ENCODE data around the gene CEACAM7. TPM values are rescaled to one million over a fixed set of nuclear protein-coding genes. Genes with fewer than 3 reads are reported as not detected.

Gene CEACAM7
- total and polyA plus RNA-seq, 10 of the 15 experiments (the other 5 are each of a cell fraction or from before 2014, with no cell fraction given), result not detected

DNA sequence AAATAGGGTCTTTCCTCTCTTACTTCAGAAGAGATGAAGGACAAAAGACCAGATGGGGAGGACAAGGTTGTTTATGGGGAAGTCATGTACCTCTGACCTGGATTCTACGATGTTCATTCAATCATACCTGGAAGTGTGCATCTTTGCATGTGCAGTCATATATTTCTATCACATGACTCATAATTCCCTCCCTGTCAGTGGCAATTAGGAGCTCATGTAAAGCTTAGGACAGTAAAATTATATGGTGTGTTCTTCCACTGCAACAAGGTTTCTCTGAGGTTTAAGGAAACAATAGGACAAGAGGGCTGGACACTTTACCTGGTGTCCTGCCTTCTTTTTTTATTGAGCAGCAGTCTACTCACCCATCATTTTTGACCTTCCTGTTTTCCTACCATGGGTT lies 19.8 kb downstream of the CEACAM7 start (continued):
- TF ChIP-seq SRF (IDR thresholded peaks at IDR 0.05; ENCODE audit: low read depth in 2 of 2, low read length in 2 of 2), result no peak

DNA sequence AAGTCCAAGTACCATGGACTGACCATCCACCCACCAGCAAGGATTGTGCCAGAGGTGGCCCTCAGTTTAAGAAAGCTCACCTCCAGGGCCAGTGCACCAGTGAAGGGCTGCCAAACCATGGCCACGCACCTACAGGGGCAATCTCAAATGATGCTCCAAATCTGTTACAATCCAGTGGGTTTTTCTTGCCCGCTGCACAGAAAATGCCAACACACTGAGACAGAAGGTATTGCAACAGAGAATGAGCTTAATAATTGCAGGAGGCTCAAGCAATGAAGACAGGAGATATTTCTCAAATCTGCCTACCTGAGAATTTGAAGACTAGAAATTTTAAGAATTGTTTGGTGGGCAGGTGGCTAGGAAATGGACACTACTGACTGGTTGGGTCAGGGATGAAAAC lies 22.0 kb downstream of the CEACAM7 start:
- no peak for FAIRE-seq
- POLR2A ChIA-PET, result no interaction called here

GRCh38 chr19:41657157-41657556 lies 30.9 kb downstream of the CEACAM7 start:
- H2AFZ ChIP-seq (ENCODE audit: control insufficient read depth, low read depth, low read length), result peak overlapping the region; percentile 23; the same call in 1 of the 2 replicates
- 3% methylated on average over 2 of the region's 2 CpGs for WGBS (ENCODE audit: insufficient coverage, insufficient replicate concordance, low lambda C conversion rate, missing lambda C conversion rate)
- H4K20me1 ChIP-seq (ENCODE audit: control insufficient read depth, insufficient read depth), result no peaks in the 10 kb centered on the region
- ChIA-PET CTCF (interaction anchor here (0.7 to 2.4 kb wide), 4 partner anchors 10 to 138 kb away, joined by 3 to 12 read pairs (median 4); no protein-coding TSS in a partner anchor), POLR2A (no interaction called here), RAD21 (ENCODE audit: unreplicated experiment) (interaction anchor here (1.4 to 2.9 kb wide), 2 partner anchors 10 to 15 kb away, joined by 3 to 8 read pairs; no protein-coding TSS in a partner anchor), SMC1A (ENCODE audit: uncharacterized antibody, unreplicated experiment) (no interaction called here)
- in situ Hi-C loops (cut with MboI) (no loop called here), intact Hi-C loops (cut with micrococcal nuclease; ENCODE audit: unreplicated experiment) (no loop called here)
- no peaks in the 10 kb centered on the region for H3K36me3 ChIP-seq (ENCODE audit: control insufficient read depth in 2 of 2, insufficient read depth in 2 of 2, low read length in 1 of 2)
- H3K4me3 ChIP-seq, result no peak overlapping the region
- H3K4me2 ChIP-seq (ENCODE audit: control insufficient read depth, insufficient read depth), result no peak overlapping the region
- no peak for ATAC-seq
- no peak overlapping the region for H3K9ac ChIP-seq (ENCODE audit: control insufficient read depth, insufficient read depth, low read length)
- no peaks in the 10 kb centered on the region for H3K79me2 ChIP-seq (ENCODE audit: control insufficient read depth, insufficient read depth, low read length)
- H3K27me3 ChIP-seq (replicated peaks in 1 of 2; ENCODE audit: control insufficient read depth in 2 of 2, insufficient read depth in 2 of 2, low read length in 1 of 2), result no peaks in the 10 kb centered on the region
- no TSS peak for BruUV-seq (replicated peaks)
- FAIRE-seq, result no peak
- H3K9me3 ChIP-seq (replicated peaks; ENCODE audit: control insufficient read depth, insufficient read depth, low read length), result no peaks in the 10 kb centered on the region; the same call in 2 of the 3 replicates
- no peaks in the 10 kb centered on the region; the same call in 1 of the 2 replicates for H3K4me1 ChIP-seq (ENCODE audit: control insufficient read depth, insufficient read depth, low read length)
- no peak for DNase-seq (ENCODE audit: low read depth, low spot score)
- H3K27ac ChIP-seq (ENCODE audit: control insufficient read depth, insufficient read depth), result no peak overlapping the region
- TF ChIP-seq ATF7 (IDR thresholded peaks at IDR 0.05; ENCODE audit: low read depth), result no peak
- no peak for TF ChIP-seq ATF3 (IDR thresholded peaks at IDR 0.05; ENCODE audit: borderline replicate concordance, extremely low read depth, low read depth, low read length)
- no peak for TF ChIP-seq MEF2A (IDR thresholded peaks at IDR 0.05; ENCODE audit: insufficient read depth, low read depth, low read length)
- TF ChIP-seq EED (IDR thresholded peaks at IDR 0.05; ENCODE audit: low read depth), result no peak
- no peak for TF ChIP-seq MLLT1 (IDR thresholded peaks at IDR 0.05)
- TF ChIP-seq, protein P1, sequence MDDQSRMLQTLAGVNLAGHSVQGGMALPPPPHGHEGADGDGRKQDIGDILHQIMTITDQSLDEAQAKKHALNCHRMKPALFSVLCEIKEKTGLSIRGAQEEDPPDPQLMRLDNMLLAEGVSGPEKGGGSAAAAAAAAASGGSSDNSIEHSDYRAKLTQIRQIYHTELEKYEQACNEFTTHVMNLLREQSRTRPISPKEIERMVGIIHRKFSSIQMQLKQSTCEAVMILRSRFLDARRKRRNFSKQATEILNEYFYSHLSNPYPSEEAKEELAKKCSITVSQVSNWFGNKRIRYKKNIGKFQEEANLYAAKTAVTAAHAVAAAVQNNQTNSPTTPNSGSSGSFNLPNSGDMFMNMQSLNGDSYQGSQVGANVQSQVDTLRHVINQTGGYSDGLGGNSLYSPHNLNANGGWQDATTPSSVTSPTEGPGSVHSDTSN (IDR thresholded peaks at IDR 0.05; ENCODE audit: insufficient replicate concordance, low read depth, low read length), result no peak
- TF ChIP-seq EP300 (IDR thresholded peaks at IDR 0.05; ENCODE audit: borderline replicate concordance in 1 of 2, control insufficient read depth in 1 of 2, low read depth in 2 of 2, low read length in 2 of 2), result no peak
- TF ChIP-seq BMI1 (IDR thresholded peaks at IDR 0.05; ENCODE audit: borderline replicate concordance), result no peak

More for the DNA sequence above, 22.0 kb downstream of the CEACAM7 start:
- CTCF ChIA-PET, result interaction anchor here (1.8 kb wide), 1 partner anchor 24 kb away, joined by 7 read pairs; no protein-coding TSS in a partner anchor
- TF ChIP-seq EED (IDR thresholded peaks at IDR 0.05; ENCODE audit: low read depth) (no peak), CBX3 (IDR thresholded peaks at IDR 0.05; ENCODE audit: borderline replicate concordance, low read depth) (no peak), CBX5 (IDR thresholded peaks at IDR 0.05; ENCODE audit: low read depth) (peak; percentile 75; the same call in 1 of the 2 replicates)
- Histone ChIP-seq H3K4me3 (no peak overlapping the region), H3K79me2 (ENCODE audit: control insufficient read depth, insufficient read depth, low read length) (no peaks in the 10 kb centered on the region), H2AFZ (ENCODE audit: control insufficient read depth, low read depth, low read length) (no peak overlapping the region), H3K4me2 (ENCODE audit: control insufficient read depth, insufficient read depth) (no peak overlapping the region), H3K36me3 (ENCODE audit: control insufficient read depth in 2 of 2, insufficient read depth in 2 of 2, low read length in 1 of 2) (no peaks in the 10 kb centered on the region), H3K27ac (ENCODE audit: control insufficient read depth, insufficient read depth) (no peak overlapping the region), H3K27me3 (replicated peaks in 1 of 2; ENCODE audit: control insufficient read depth in 2 of 2, insufficient read depth in 2 of 2, low read length in 1 of 2) (no peaks in the 10 kb centered on the region), H3K4me1 (ENCODE audit: control insufficient read depth, insufficient read depth, low read length) (no peaks in the 10 kb centered on the region), H3K9ac (ENCODE audit: control insufficient read depth, insufficient read depth, low read length) (no peak overlapping the region), H3K9me3 (replicated peaks; ENCODE audit: control insufficient read depth, insufficient read depth, low read length) (peaks cover 5% of the 10 kb centered on the region; the same call in 2 of the 3 replicates), H4K20me1 (ENCODE audit: control insufficient read depth, insufficient read depth) (no peaks in the 10 kb centered on the region)
- WGBS (ENCODE audit: insufficient coverage, insufficient replicate concordance, low lambda C conversion rate, missing lambda C conversion rate), result 2% methylated on average over 2 of the region's 2 CpGs
- RAD21 ChIA-PET (ENCODE audit: unreplicated experiment), result no interaction called here
- DNase-seq (ENCODE audit: low read depth, low spot score), result no peak
- BruUV-seq (replicated peaks), result no TSS peak
- intact Hi-C loops (cut with micrococcal nuclease; ENCODE audit: unreplicated experiment) (no loop called here), in situ Hi-C loops (cut with MboI) (no loop called here)
- ATAC-seq, result no peak
- SMC1A ChIA-PET (ENCODE audit: uncharacterized antibody, unreplicated experiment), result interaction anchor here (0.5 kb wide), 1 partner anchor 88 kb away, joined by 3 read pairs; no protein-coding TSS in a partner anchor
